IMR-90 (cell line): ENCODE data around the gene MPZL2. TPM values are rescaled to one million over a fixed set of nuclear protein-coding genes. Genes with fewer than 3 reads are reported as not detected.

Source experiments
- ATAC-seq: fragments of 200-7000 bp; cut with Tn5 transposase; 2 replicates; pipeline ENCODE4 v1.9.1; 2020; ENCODE audit warnings: low read depth, mild to moderate bottlenecking, moderate library complexity
- BruUV-seq: library from RNA; stranded (reverse); fragments of 400-500 nt; replicated peaks from 2 replicates; lab custom pipeline; 2021; lab: Mats Ljungman, UMichigan
- CTCF ChIA-PET: fragments of 300-600 bp; formaldehyde crosslinking; extraction: SDS; loops from one replicate; lab custom pipeline; 2021; ENCODE audit warnings: antibody characterized with exemption; lab: Yijun Ruan, JAX
- POLR2A ChIA-PET: fragments of 300-600 bp; sonication (Branson Sonifier 250); formaldehyde crosslinking; loops from one replicate; lab custom pipeline; 2022; ENCODE audit warnings: antibody characterized with exemption; ENCODE audit not compliant: unreplicated experiment; lab: Charles Lee
- DNase-seq: peaks from one replicate; pipeline ENCODE4 v3.0.0; 2013
- H2AFZ ChIP-seq: replicated peaks from 2 replicates; pipeline ENCODE3; 2013; ENCODE audit warnings: low read length, mild to moderate bottlenecking; ENCODE audit not compliant: poor library complexity
- H2AK5ac ChIP-seq: 2 replicates; pipeline ENCODE4 v1.6.1; 2013; ENCODE audit warnings: low read depth, low read length, inconsistent platforms
- H2AK9ac ChIP-seq: replicated peaks from 2 replicates; pipeline ENCODE3; 2013; ENCODE audit warnings: mild to moderate bottlenecking, low read depth, low read length, moderate library complexity; ENCODE audit not compliant: poor library complexity
- H2BK120ac ChIP-seq: 2 replicates; pipeline ENCODE4 v1.6.1; 2013; ENCODE audit warnings: low read depth, low read length, inconsistent platforms
- H2BK15ac ChIP-seq: 3 replicates; pipeline ENCODE4 v1.6.1; 2013; ENCODE audit warnings: low read depth, low read length, inconsistent platforms
- H2BK20ac ChIP-seq: 2 replicates; pipeline ENCODE4 v1.6.1; 2013; ENCODE audit warnings: low read depth, mild to moderate bottlenecking, inconsistent platforms, low read length, moderate library complexity
- H2BK5ac ChIP-seq: 2 replicates; pipeline ENCODE4 v1.6.1; 2013; ENCODE audit warnings: mild to moderate bottlenecking, low read depth, low read length, inconsistent platforms; ENCODE audit not compliant: poor library complexity, severe bottlenecking
- H3K14ac ChIP-seq: replicated peaks from 2 replicates; pipeline ENCODE4 v1.6.1; 2013; ENCODE audit warnings: low read depth, low read length, inconsistent platforms
- H3K18ac ChIP-seq: 2 replicates; pipeline ENCODE4 v1.6.1; 2013; ENCODE audit warnings: low read depth, low read length, control low read depth
- H3K23ac ChIP-seq: 2 replicates; pipeline ENCODE4 v1.6.1; 2013; ENCODE audit warnings: low read depth, low read length, inconsistent platforms
- H3K27ac ChIP-seq: 2 replicates; pipeline ENCODE4 v1.5.1; 2013; ENCODE audit warnings: mild to moderate bottlenecking, control low read depth, low read length; ENCODE audit not compliant: insufficient read depth
- H3K27me3 ChIP-seq: 2 replicates; pipeline ENCODE4 v1.6.1; 2013; ENCODE audit warnings: low read length; ENCODE audit not compliant: control insufficient read depth, insufficient read depth
- H3K36me3 ChIP-seq: 2 replicates; pipeline ENCODE4 v1.6.1; 2013; ENCODE audit warnings: low read length, mixed read lengths; ENCODE audit not compliant: control insufficient read depth, insufficient read depth
- H3K4ac ChIP-seq: 2 replicates; pipeline ENCODE4 v1.6.1; 2013; ENCODE audit warnings: low read depth, low read length, inconsistent platforms
- H3K4me1 ChIP-seq: 2 replicates; pipeline ENCODE4 v1.6.1; 2013; ENCODE audit warnings: low read length, mixed read lengths; ENCODE audit not compliant: control insufficient read depth, insufficient read depth
- H3K4me2 ChIP-seq: 2 replicates; pipeline ENCODE4 v1.6.1; 2013; ENCODE audit warnings: low read depth, mild to moderate bottlenecking, control low read depth, low read length, moderate library complexity
- H3K4me3 ChIP-seq: 2 replicates; pipeline ENCODE4 v1.5.1; 2013; ENCODE audit warnings: low read depth, mild to moderate bottlenecking, control low read depth, low read length, moderate library complexity; ENCODE audit not compliant: insufficient read depth
- H3K56ac ChIP-seq: 2 replicates; pipeline ENCODE4 v1.6.1; 2013; ENCODE audit warnings: low read length, inconsistent platforms; ENCODE audit not compliant: insufficient read depth; ENCODE audit errors: extremely low read depth
- H3K79me1 ChIP-seq, 2 experiments: 2 replicates each; pipeline ENCODE4 v1.6.1; 2013; ENCODE audit warnings: low read length in 2 of 2, inconsistent platforms in 1 of 2, low read depth in 1 of 2
- H3K9ac ChIP-seq: 2 replicates; pipeline ENCODE4 v1.6.1; 2013; ENCODE audit warnings: low read depth, low read length, control low read depth
- H3K9me1 ChIP-seq: 2 replicates; pipeline ENCODE4 v1.6.1; 2013; ENCODE audit warnings: low read length, inconsistent platforms; ENCODE audit not compliant: insufficient read depth
- H3K9me3 ChIP-seq: 2 replicates; pipeline ENCODE4 v1.6.1; 2013; ENCODE audit warnings: low read length; ENCODE audit not compliant: control insufficient read depth, insufficient read depth
- H4K20me1 ChIP-seq: 2 replicates; pipeline ENCODE4 v1.6.1; 2013; ENCODE audit warnings: low read length, inconsistent platforms; ENCODE audit not compliant: insufficient read depth
- H4K5ac ChIP-seq: 2 replicates; pipeline ENCODE4 v1.6.1; 2013; ENCODE audit warnings: mild to moderate bottlenecking, low read depth, low read length, control low read depth
- H4K8ac ChIP-seq, 2 experiments: 2 replicates each; pipeline ENCODE4 v1.6.1; 2013; ENCODE audit warnings: low read depth in 2 of 2, low read length in 2 of 2, control low read depth in 1 of 2, inconsistent platforms in 1 of 2
- H4K91ac ChIP-seq: 2 replicates; pipeline ENCODE4 v1.6.1; 2013; ENCODE audit warnings: low read depth, low read length, inconsistent platforms; ENCODE audit not compliant: insufficient read depth
- BHLHE40 ChIP-seq: fragments of 150-350 bp; IDR thresholded peaks from 2 replicates; pipeline ENCODE4 v1.6.1; 2016; ENCODE audit warnings: mild to moderate bottlenecking, low read depth, low read length
- CEBPB ChIP-seq: IDR thresholded peaks from 2 replicates; pipeline ENCODE4 v1.6.1; 2012; ENCODE audit warnings: low read depth, low read length, improper control_type of control experiment
- CHD1 ChIP-seq: IDR thresholded peaks from 2 replicates; pipeline ENCODE4 v1.6.1; 2012; ENCODE audit warnings: low read depth, low read length, improper control_type of control experiment
- FOS ChIP-seq: fragments of 150-350 bp; IDR thresholded peaks from 2 replicates; pipeline ENCODE4 v1.6.1; 2016; ENCODE audit warnings: low read depth, low read length
- MAFK ChIP-seq: IDR thresholded peaks from 2 replicates; pipeline ENCODE4 v1.6.1; 2012; ENCODE audit warnings: low read depth, low read length, improper control_type of control experiment
- MXI1 ChIP-seq: IDR thresholded peaks from 2 replicates; pipeline ENCODE4 v1.6.1; 2012; ENCODE audit warnings: low read depth, mild to moderate bottlenecking, low read length, moderate library complexity, borderline replicate concordance
- NFE2L2 ChIP-seq: fragments of 150-350 bp; IDR thresholded peaks from 2 replicates; pipeline ENCODE4 v1.6.1; 2016; ENCODE audit warnings: low read depth, mild to moderate bottlenecking, low read length
- RAD21 ChIP-seq: IDR thresholded peaks from 2 replicates; pipeline ENCODE4 v1.6.1; 2012; ENCODE audit warnings: low read length, improper control_type of control experiment
- WGBS, 2 experiments: methylation state at CpG; one replicate each; pipeline versions ENCODE4 v1.1.5 to v1.1.7; 2013; ENCODE audit warnings: missing lambda C conversion rate in 2 of 2; ENCODE audit not compliant: insufficient read length in 1 of 2; ENCODE audit errors: extremely low coverage in 2 of 2; 5-methylcytosine and 5-hydroxymethylcytosine counted together
- dilution Hi-C: fragments of 300-500 bp; cut with HindIII; formaldehyde crosslinking; loops from one replicate; pipeline ENCODE4 v1.14.3; 2018; ENCODE audit warnings: low sequenced_read_pairs; ENCODE audit not compliant: unreplicated experiment
- in situ Hi-C: fragments of 300-500 bp; cut with MboI; formaldehyde crosslinking; loops from 3 replicates; pipeline ENCODE4 v1.14.3; 2019; ENCODE audit warnings: low sequenced_read_pairs, inconsistent platforms, mixed read lengths
- intact Hi-C: fragments of 100-400 bp; cut with micrococcal nuclease; formaldehyde crosslinking; loops from 2 replicates; pipeline ENCODE4 v1.10.0; 2022
- polyA plus RNA-seq, 3 experiments: library from polyadenylated mRNA; depleted of rRNA; stranded (reverse); fragments of >200 nt; gene quantifications; 2 replicates each; pipeline ENCODE4 v1.2.3, GENCODE V29; 2012; ENCODE audit warnings: low replicate concordance in 1 of 3
- total RNA-seq: library from RNA; depleted of rRNA; stranded (reverse); fragments of >200 nt; gene quantifications from 2 replicates; pipeline ENCODE4 v1.2.3, GENCODE V29; 2012
- TF ChIP-seq, protein P1 (sequence below): fragments of 150-350 bp; IDR thresholded peaks from 2 replicates; pipeline ENCODE4 v1.6.1; 2016; ENCODE audit warnings: low read depth, mild to moderate bottlenecking, low read length, moderate library complexity, borderline replicate concordance
- TF ChIP-seq, protein P2 (sequence below): conservative IDR thresholded peaks from 2 replicates; pipeline ENCODE4 v1.5.1; 2012; ENCODE audit warnings: mild to moderate bottlenecking, low read depth, low read length, improper control_type of control experiment

The MPZL2 gene
- total and polyA plus RNA-seq, 2 of the 4 experiments (the other 2 are of a cell fraction), result not detected

DNA sequence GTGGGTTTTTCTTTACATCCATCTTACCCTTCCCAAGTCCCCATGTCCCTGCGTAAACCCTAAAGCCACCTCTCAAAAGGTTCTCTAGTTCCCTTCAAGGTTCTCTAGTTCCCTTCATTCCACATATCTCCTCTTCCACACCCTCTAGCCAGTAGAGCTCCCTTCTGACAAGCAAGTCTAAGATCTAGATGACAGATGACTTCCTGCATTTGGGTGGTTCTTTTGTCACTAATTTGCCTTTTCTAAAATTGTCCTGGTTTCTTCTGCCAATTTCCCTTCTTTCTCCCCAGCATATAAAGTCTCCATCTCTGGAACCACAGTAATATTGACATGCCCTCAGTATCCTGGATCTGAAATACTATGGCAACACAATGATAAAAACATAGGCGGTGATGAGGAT is 48.2 kb upstream of the MPZL2 start:
- Histone ChIP-seq H3K18ac (no peak overlapping the region), H3K4ac (no peak overlapping the region), H3K23ac (no peak overlapping the region), H4K91ac (no peak overlapping the region), H2BK15ac (no peak overlapping the region), H4K8ac (no peak overlapping the region), H2AFZ (no peak overlapping the region), H3K27me3 (peaks cover 16% of the 10 kb centered on the region; the same call in 1 of the 2 replicates), H3K9me3 (no peaks in the 10 kb centered on the region), H4K5ac (no peak overlapping the region), H3K4me1 (no peaks in the 10 kb centered on the region), H2BK5ac (no peak overlapping the region), H4K20me1 (no peaks in the 10 kb centered on the region), H3K56ac (no peak overlapping the region), H2AK9ac (no peak overlapping the region), H2BK120ac (no peak overlapping the region), H3K9ac (no peak overlapping the region), H3K79me1 (no peaks in the 10 kb centered on the region), H2AK5ac (no peak overlapping the region), H3K4me2 (no peak overlapping the region), H3K9me1 (no peaks in the 10 kb centered on the region), H3K36me3 (no peaks in the 10 kb centered on the region), H3K14ac (no peak overlapping the region), H3K4me3 (no peak overlapping the region), H3K27ac (no peak overlapping the region), H2BK20ac (no peak overlapping the region)
- no peak for ATAC-seq
- no TSS peak for BruUV-seq
- ChIA-PET CTCF (interaction anchor here (0.5 kb wide), 1 partner anchor 114 kb away, joined by 3 read pairs; no protein-coding TSS in a partner anchor), POLR2A (no interaction called here)
- WGBS, 2 experiments, result no CpG with 5 or more reads among the region's 2 CpGs
- in situ Hi-C loops (no loop called here), intact Hi-C loops (no loop called here), dilution Hi-C loops (no loop called here)
- DNase-seq, result no peak
- TF ChIP-seq MXI1 (no peak), CHD1 (no peak), RAD21 (no peak), BHLHE40 (no peak), FOS (no peak), NFE2L2 (no peak), MAFK (no peak), CEBPB (no peak)
- TF ChIP-seq, protein P1, sequence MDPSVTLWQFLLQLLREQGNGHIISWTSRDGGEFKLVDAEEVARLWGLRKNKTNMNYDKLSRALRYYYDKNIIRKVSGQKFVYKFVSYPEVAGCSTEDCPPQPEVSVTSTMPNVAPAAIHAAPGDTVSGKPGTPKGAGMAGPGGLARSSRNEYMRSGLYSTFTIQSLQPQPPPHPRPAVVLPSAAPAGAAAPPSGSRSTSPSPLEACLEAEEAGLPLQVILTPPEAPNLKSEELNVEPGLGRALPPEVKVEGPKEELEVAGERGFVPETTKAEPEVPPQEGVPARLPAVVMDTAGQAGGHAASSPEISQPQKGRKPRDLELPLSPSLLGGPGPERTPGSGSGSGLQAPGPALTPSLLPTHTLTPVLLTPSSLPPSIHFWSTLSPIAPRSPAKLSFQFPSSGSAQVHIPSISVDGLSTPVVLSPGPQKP, result no peak
- TF ChIP-seq, protein P2, sequence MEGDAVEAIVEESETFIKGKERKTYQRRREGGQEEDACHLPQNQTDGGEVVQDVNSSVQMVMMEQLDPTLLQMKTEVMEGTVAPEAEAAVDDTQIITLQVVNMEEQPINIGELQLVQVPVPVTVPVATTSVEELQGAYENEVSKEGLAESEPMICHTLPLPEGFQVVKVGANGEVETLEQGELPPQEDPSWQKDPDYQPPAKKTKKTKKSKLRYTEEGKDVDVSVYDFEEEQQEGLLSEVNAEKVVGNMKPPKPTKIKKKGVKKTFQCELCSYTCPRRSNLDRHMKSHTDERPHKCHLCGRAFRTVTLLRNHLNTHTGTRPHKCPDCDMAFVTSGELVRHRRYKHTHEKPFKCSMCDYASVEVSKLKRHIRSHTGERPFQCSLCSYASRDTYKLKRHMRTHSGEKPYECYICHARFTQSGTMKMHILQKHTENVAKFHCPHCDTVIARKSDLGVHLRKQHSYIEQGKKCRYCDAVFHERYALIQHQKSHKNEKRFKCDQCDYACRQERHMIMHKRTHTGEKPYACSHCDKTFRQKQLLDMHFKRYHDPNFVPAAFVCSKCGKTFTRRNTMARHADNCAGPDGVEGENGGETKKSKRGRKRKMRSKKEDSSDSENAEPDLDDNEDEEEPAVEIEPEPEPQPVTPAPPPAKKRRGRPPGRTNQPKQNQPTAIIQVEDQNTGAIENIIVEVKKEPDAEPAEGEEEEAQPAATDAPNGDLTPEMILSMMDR, result no peak
